Spleen (tissue), 7 donors: Measurements from ENCODE around the gene DMBT1.

ENCODE experiments used
- CTCF ChIP-seq, 11 experiments: fragments of 200-600 bp in 7 of 11; fragments of 450-650 bp in 4 of 11; sonication (generic) in 4 of 11; IDR thresholded peaks in 8 of 11; conservative IDR thresholded peaks in 3 of 11; 1 replicate in 7 of 11; 2 replicates in 4 of 11; pipeline versions ENCODE4 v1.4.0 to v1.8.0; 2016 to 2021; ENCODE audit warnings: antibody characterized with exemption in 11 of 11, inconsistent platforms in 4 of 11, mild to moderate bottlenecking in 1 of 11
- POLR2A ChIP-seq, 3 donors: fragments of 450-650 bp; IDR thresholded peaks; one replicate each; pipeline ENCODE4 v1.5.1; 2017; ENCODE audit warnings: antibody characterized with exemption in 3 of 3, mild to moderate bottlenecking in 1 of 3
- POLR2AphosphoS5 ChIP-seq, 3 donors: sonication (generic); formaldehyde crosslinking; IDR thresholded peaks; one replicate each; pipeline ENCODE4 v1.5.1; 2017; ENCODE audit warnings: antibody characterized with exemption in 3 of 3
- donor health status: DM: no; HTN: no; CAD: no; lungs with moderate emphysema.
- donor health status: DM: no; HTN: no; CAD: no.
- donor health status: DM: no; HTN: no; CAD: no.

GRCh38 chr10:122657729-122658128 lies 97.2 kb downstream of the DMBT1 start:
- no peak for TF ChIP-seq CTCF (IDR thresholded peaks at IDR 0.05 in 8 of 11, conservative IDR thresholded peaks at IDR 0.05 in 3 of 11)
- no peak for TF ChIP-seq POLR2AphosphoS5 (IDR thresholded peaks at IDR 0.05)
- no peak for TF ChIP-seq POLR2A (IDR thresholded peaks at IDR 0.05)
